NT2/D1 (cell line): ENCODE data around the gene SERTAD3.

Source experiments
- SUZ12 ChIP-seq: IDR thresholded peaks from 2 replicates; pipeline ENCODE4 v1.6.1; 2011; ENCODE audit not compliant: insufficient read length, insufficient read depth; ENCODE audit errors: extremely low read depth
- YY1 ChIP-seq: IDR thresholded peaks from 2 replicates; pipeline ENCODE4 v1.6.1; 2011; ENCODE audit not compliant: insufficient read length, insufficient read depth
- ZNF274 ChIP-seq: IDR thresholded peaks from 2 replicates; pipeline ENCODE4 v1.6.1; 2011; ENCODE audit warnings: mild to moderate bottlenecking, low read depth, low read length

GRCh38 chr19:40420766-40421765, 23.1 kb downstream of the SERTAD3 start:
- TF ChIP-seq YY1 = no peak
- TF ChIP-seq SUZ12 = no peak
- no peak for TF ChIP-seq ZNF274
